HepG2 (cell line): ENCODE results near the gene ZNF655. TPM values are rescaled to one million over a fixed set of nuclear protein-coding genes. Genes with fewer than 3 reads are reported as not detected.

Experiments
- ATAC-seq: fragments of 200-7000 bp; cut with Tn5 transposase; 3 replicates; pipeline ENCODE4 v1.9.1; 2020; ENCODE audit warnings: mild to moderate bottlenecking, moderate library complexity
- Bru-seq: library from RNA; stranded (reverse); fragments of 400-500 nt; gene quantifications from one replicate; lab custom pipeline; 2021; lab: Mats Ljungman, UMichigan
- BruChase-seq, 2 experiments: library from RNA; stranded (reverse); fragments of 400-500 nt; gene quantifications; one replicate each; lab custom pipeline; 2021; lab: Mats Ljungman, UMichigan
- BruUV-seq: library from RNA; stranded (reverse); fragments of 400-500 nt; replicated peaks from 2 replicates; lab custom pipeline; 2021; lab: Mats Ljungman, UMichigan
- CTCF ChIA-PET: fragments of 300-600 bp; formaldehyde crosslinking; extraction: SDS; loops from one replicate; lab custom pipeline; 2021; ENCODE audit warnings: low total read pairs, inconsistent platforms, low intra/inter-chr PET ratio; lab: Yijun Ruan, JAX
- POLR2A ChIA-PET: fragments of 350-600 bp; sonication (Branson Sonifier 250); formaldehyde crosslinking; loops from one replicate; lab custom pipeline; 2020; ENCODE audit warnings: antibody characterized with exemption, inconsistent platforms; lab: Yijun Ruan, JAX
- DNase-seq: peaks from one replicate; pipeline ENCODE4 v3.0.0-alpha.2; 2015; ENCODE audit warnings: low spot score
- FAIRE-seq: peaks from 3 replicates; lab custom pipeline; 2011; peaks lifted over from hg19 to GRCh38; lab: Jason Lieb, UNC
- H2AFZ ChIP-seq: one replicate; pipeline ENCODE4 v1.6.1; 2011; ENCODE audit warnings: low read length, inconsistent platforms
- H3K27ac ChIP-seq: fragments of 300-600 bp; 3 replicates; pipeline ENCODE4 v1.8.0; 2011; ENCODE audit warnings: mixed run types, mild to moderate bottlenecking, mixed read lengths, low read length, inconsistent platforms; ENCODE audit not compliant: insufficient read depth; ENCODE audit errors: extremely low read length
- H3K27me3 ChIP-seq, 2 experiments: fragments of 200-600 bp in 1 of 2; 2 replicates in 1 of 2; 3 replicates in 1 of 2; pipeline versions ENCODE4 v1.6.0 to v1.8.0; 2011; ENCODE audit warnings: low read length in 2 of 2, mild to moderate bottlenecking in 2 of 2, moderate library complexity in 2 of 2, inconsistent platforms in 1 of 2; ENCODE audit not compliant: insufficient read depth in 2 of 2, control insufficient read depth in 1 of 2
- H3K36me3 ChIP-seq, 2 experiments: fragments of 200-600 bp in 1 of 2; replicated peaks in 1 of 2; 2 replicates in 1 of 2; 3 replicates in 1 of 2; pipeline versions ENCODE4 v1.5.1 to v1.8.0; 2011; ENCODE audit warnings: low read length in 2 of 2, inconsistent platforms in 1 of 2; ENCODE audit not compliant: insufficient read depth in 2 of 2, control insufficient read depth in 1 of 2
- H3K4me1 ChIP-seq: 2 replicates; pipeline ENCODE4 v1.5.1; 2012; ENCODE audit warnings: low read length, inconsistent platforms; ENCODE audit not compliant: insufficient read depth
- H3K4me2 ChIP-seq: 2 replicates; pipeline ENCODE4 v1.6.0; 2011; ENCODE audit warnings: low read depth, low read length, inconsistent platforms
- H3K4me3 ChIP-seq, 3 experiments: fragments of 200-600 bp in 1 of 3; sonication (generic), shearing (Covaris generic) in 1 of 3; replicated peaks in 1 of 3; 2 replicates each; pipeline ENCODE4 v1.5.1; 2011 to 2016; ENCODE audit warnings: low read length in 3 of 3, inconsistent platforms in 2 of 3, low read depth in 2 of 3, mild to moderate bottlenecking in 2 of 3, control low read depth in 1 of 3, mixed read lengths in 1 of 3; ENCODE audit not compliant: insufficient read depth in 1 of 3
- H3K79me2 ChIP-seq: one replicate; pipeline ENCODE4 v1.6.1; 2011; ENCODE audit warnings: low read length, inconsistent platforms; ENCODE audit not compliant: insufficient read depth
- H3K9ac ChIP-seq: 2 replicates; pipeline ENCODE4 v1.6.0; 2011; ENCODE audit warnings: mild to moderate bottlenecking, low read depth, low read length, inconsistent platforms; ENCODE audit not compliant: insufficient read depth
- H3K9me3 ChIP-seq: 2 replicates; pipeline ENCODE4 v1.5.1; 2012; ENCODE audit warnings: mild to moderate bottlenecking, low read length
- H4K20me1 ChIP-seq: 2 replicates; pipeline ENCODE4 v1.6.0; 2011; ENCODE audit warnings: inconsistent platforms, mild to moderate bottlenecking, low read length, moderate library complexity; ENCODE audit not compliant: insufficient read depth
- HNRNPLL ChIP-seq: fragments of 200-400 bp; formaldehyde crosslinking; IDR thresholded peaks from 2 replicates; pipeline ENCODE4 v1.6.1; 2017; ENCODE audit warnings: mild to moderate bottlenecking, low read depth, low read length; ENCODE audit not compliant: poor library complexity, severe bottlenecking
- ISL2 ChIP-seq: sonication (generic); formaldehyde crosslinking; IDR thresholded peaks from 2 replicates; pipeline ENCODE4 v1.5.0; 2020; ENCODE audit warnings: missing genetic modification reagents
- NCOA2 ChIP-seq: sonication (generic); formaldehyde crosslinking; IDR thresholded peaks from 2 replicates; pipeline ENCODE4 v1.8.0; 2022; ENCODE audit warnings: inconsistent platforms
- POLR2AphosphoS2 ChIP-seq: IDR thresholded peaks from 2 replicates; pipeline ENCODE4 v1.6.1; 2011; ENCODE audit warnings: low read depth, low read length, improper control_type of control experiment
- RBM22 ChIP-seq: fragments of 200-400 bp; formaldehyde crosslinking; optimal IDR thresholded peaks from 2 replicates; pipeline ENCODE3; 2017; ENCODE audit warnings: mild to moderate bottlenecking, low read length, moderate library complexity
- SNAI1 ChIP-seq: sonication (generic); formaldehyde crosslinking; IDR thresholded peaks from 2 replicates; pipeline ENCODE4 v1.5.0; 2020; ENCODE audit warnings: mild to moderate bottlenecking, missing genetic modification reagents, borderline replicate concordance
- ZNF224 ChIP-seq: sonication (generic); formaldehyde crosslinking; IDR thresholded peaks from 2 replicates; pipeline ENCODE4 v1.5.0; 2020; ENCODE audit warnings: mild to moderate bottlenecking, missing genetic modification reagents
- ZNF577 ChIP-seq: sonication (generic); formaldehyde crosslinking; IDR thresholded peaks from 2 replicates; pipeline ENCODE4 v1.4.0; 2020; ENCODE audit warnings: mild to moderate bottlenecking, low read depth, missing genetic modification reagents, borderline replicate concordance
- ZNF781 ChIP-seq: sonication (generic); formaldehyde crosslinking; IDR thresholded peaks from 2 replicates; pipeline ENCODE4 v1.5.1; 2020; ENCODE audit warnings: borderline replicate concordance, mild to moderate bottlenecking, missing genetic modification reagents; ENCODE audit errors: not compliant biosample characterization
- WGBS: methylation state at CpG from one replicate; pipeline ENCODE4 v1.1.6; 2017; ENCODE audit warnings: low lambda C conversion rate; 5-methylcytosine and 5-hydroxymethylcytosine counted together
- in situ Hi-C: cut with HindIII; loops from 2 replicates; pipeline ENCODE4 v1.10.0; 2017; ENCODE audit warnings: low pct_unique_long_range_greater_than_20kb; ENCODE audit not compliant: extremely low pct_ligation_motif_present
- intact Hi-C: fragments of 100-400 bp; cut with micrococcal nuclease; formaldehyde crosslinking; loops from one replicate; pipeline ENCODE4 v1.10.0; 2022; ENCODE audit not compliant: unreplicated experiment
- long read RNA-seq, 2 experiments: library from RNA in 1 of 2; library from polyadenylated mRNA in 1 of 2; stranded (forward) in 1 of 2; unstranded in 1 of 2; transcript quantifications; one replicate each; pipeline ENCODE4 v2.0.0, GENCODE V29; 2019 to 2022
- polyA minus RNA-seq, 3 experiments: library from RNA; depleted of rRNA, polyadenylated mRNA; stranded (reverse); fragments of >200 nt; gene quantifications; 2 replicates each; pipeline ENCODE4 v1.2.3, GENCODE V29; 2011; ENCODE audit warnings: low replicate concordance in 1 of 3
- polyA plus RNA-seq, 8 experiments: library from polyadenylated mRNA; depleted of rRNA in 3 of 8; stranded (reverse) in 7 of 8; unstranded in 1 of 8; fragments of >200 nt; fragmentation: Illumina TruSeq in 4 of 8; extraction: Trizol in 4 of 8; gene quantifications; 2 replicates each; pipeline versions ENCODE4 v1.2.1 to v1.2.3, GENCODE V29; 2011 to 2016; ENCODE audit warnings: low read depth in 4 of 8, missing spikeins in 1 of 8, mixed read lengths in 1 of 8; ENCODE audit not compliant: insufficient read depth in 1 of 8
- total RNA-seq, 5 experiments: library from RNA; depleted of rRNA; stranded (reverse); fragments of >200 nt; fragmentation: Illumina TruSeq; extraction: Trizol; gene quantifications; 2 replicates each; pipeline ENCODE4 v1.2.3, GENCODE V29; 2016; ENCODE audit warnings: low read depth in 1 of 5
- TF ChIP-seq, protein P1 (sequence below): sonication (generic); formaldehyde crosslinking; IDR thresholded peaks from 2 replicates; pipeline ENCODE4 v1.4.0; 2020; ENCODE audit warnings: missing genetic modification reagents

The ZNF655 gene, protein sequence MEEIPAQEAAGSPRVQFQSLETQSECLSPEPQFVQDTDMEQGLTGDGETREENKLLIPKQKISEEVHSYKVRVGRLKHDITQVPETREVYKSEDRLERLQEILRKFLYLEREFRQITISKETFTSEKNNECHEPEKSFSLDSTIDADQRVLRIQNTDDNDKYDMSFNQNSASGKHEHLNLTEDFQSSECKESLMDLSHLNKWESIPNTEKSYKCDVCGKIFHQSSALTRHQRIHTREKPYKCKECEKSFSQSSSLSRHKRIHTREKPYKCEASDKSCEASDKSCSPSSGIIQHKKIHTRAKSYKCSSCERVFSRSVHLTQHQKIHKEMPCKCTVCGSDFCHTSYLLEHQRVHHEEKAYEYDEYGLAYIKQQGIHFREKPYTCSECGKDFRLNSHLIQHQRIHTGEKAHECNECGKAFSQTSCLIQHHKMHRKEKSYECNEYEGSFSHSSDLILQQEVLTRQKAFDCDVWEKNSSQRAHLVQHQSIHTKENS
- total RNA-seq (2016; rRNA removed; fragmentation: Illumina TruSeq; extraction: Trizol) (53.4 and 54.8 TPM in 2 replicates), polyA plus RNA-seq (2011; rRNA removed) (75.6 and 83.2 TPM in 2 replicates), polyA minus RNA-seq (2011; rRNA and poly(A)+ RNA removed; ENCODE audit: low replicate concordance) (46.6 and 83.6 TPM in 2 replicates), Bru-seq, nascent RNA (percentile 96 among the genes with signal in this experiment), BruChase-seq, experiment 1, labeled RNA remaining after a 6-hour chase (percentile 97 among the genes with signal in this experiment), BruChase-seq, experiment 2, labeled RNA remaining after a 2-hour chase (percentile 99 among the genes with signal in this experiment)
- total RNA-seq (2016; cell fraction: cytosol; rRNA removed; fragmentation: Illumina TruSeq; extraction: Trizol; ENCODE audit: low read depth) = 16.2 and 27.8 TPM in 2 replicates
- total RNA-seq (2016; cell fraction: insoluble cytoplasmic fraction; rRNA removed; fragmentation: Illumina TruSeq; extraction: Trizol) = 55.5 and 56.9 TPM in 2 replicates
- 43.6 and 47.0 TPM in 2 replicates for total RNA-seq (2016; cell fraction: membrane; rRNA removed; fragmentation: Illumina TruSeq; extraction: Trizol)
- total RNA-seq (2016; cell fraction: nucleus; rRNA removed; fragmentation: Illumina TruSeq; extraction: Trizol) = 62.9 and 68.9 TPM in 2 replicates
- polyA plus RNA-seq (2011; cell fraction: cytosol; rRNA removed) = 46.0 and 47.5 TPM in 2 replicates
- polyA plus RNA-seq (2011; cell fraction: nucleus; rRNA removed) = 141 and 161 TPM in 2 replicates
- polyA plus RNA-seq (2012) = 32.8 and 35.8 TPM in 2 replicates
- polyA plus RNA-seq (2016; cell fraction: cytosol; fragmentation: Illumina TruSeq; extraction: Trizol; ENCODE audit: low read depth) = 22.2 and 35.6 TPM in 2 replicates
- 41.3 and 42.7 TPM in 2 replicates for polyA plus RNA-seq (2016; cell fraction: insoluble cytoplasmic fraction; fragmentation: Illumina TruSeq; extraction: Trizol; ENCODE audit: low read depth)
- 30.7 and 38.8 TPM in 2 replicates for polyA plus RNA-seq (2016; cell fraction: membrane; fragmentation: Illumina TruSeq; extraction: Trizol; ENCODE audit: low read depth)
- polyA plus RNA-seq (2016; cell fraction: nucleus; fragmentation: Illumina TruSeq; extraction: Trizol; ENCODE audit: insufficient read depth, low read depth) = 77.8 and 80.4 TPM in 2 replicates
- polyA minus RNA-seq (2011; cell fraction: cytosol; rRNA and poly(A)+ RNA removed) = 24.0 and 25.8 TPM in 2 replicates
- 176 and 200 TPM in 2 replicates for polyA minus RNA-seq (2011; cell fraction: nucleus; rRNA and poly(A)+ RNA removed)
- long read RNA-seq, experiment 1, transcript ZNF655-203 (3 exons, 1,370 nt) = minor isoform, 6 of 26 reads
- long read RNA-seq, experiment 1, transcript ZNF655-202 (5 exons, 1,601 nt) = major isoform, 10 of 26 reads
- long read RNA-seq, experiment 1, partial matches to known transcripts = 2 of 26 reads
- long read RNA-seq, experiment 1, other reads (novel, unspliced or antisense) = 5 of 26 reads
- long read RNA-seq, experiment 2, full-length matches to known transcripts = 26 of 43 reads
- long read RNA-seq, experiment 2, partial matches to known transcripts = 3 of 43 reads
- long read RNA-seq, experiment 2, other reads (novel, unspliced or antisense) = 14 of 43 reads

DNA sequence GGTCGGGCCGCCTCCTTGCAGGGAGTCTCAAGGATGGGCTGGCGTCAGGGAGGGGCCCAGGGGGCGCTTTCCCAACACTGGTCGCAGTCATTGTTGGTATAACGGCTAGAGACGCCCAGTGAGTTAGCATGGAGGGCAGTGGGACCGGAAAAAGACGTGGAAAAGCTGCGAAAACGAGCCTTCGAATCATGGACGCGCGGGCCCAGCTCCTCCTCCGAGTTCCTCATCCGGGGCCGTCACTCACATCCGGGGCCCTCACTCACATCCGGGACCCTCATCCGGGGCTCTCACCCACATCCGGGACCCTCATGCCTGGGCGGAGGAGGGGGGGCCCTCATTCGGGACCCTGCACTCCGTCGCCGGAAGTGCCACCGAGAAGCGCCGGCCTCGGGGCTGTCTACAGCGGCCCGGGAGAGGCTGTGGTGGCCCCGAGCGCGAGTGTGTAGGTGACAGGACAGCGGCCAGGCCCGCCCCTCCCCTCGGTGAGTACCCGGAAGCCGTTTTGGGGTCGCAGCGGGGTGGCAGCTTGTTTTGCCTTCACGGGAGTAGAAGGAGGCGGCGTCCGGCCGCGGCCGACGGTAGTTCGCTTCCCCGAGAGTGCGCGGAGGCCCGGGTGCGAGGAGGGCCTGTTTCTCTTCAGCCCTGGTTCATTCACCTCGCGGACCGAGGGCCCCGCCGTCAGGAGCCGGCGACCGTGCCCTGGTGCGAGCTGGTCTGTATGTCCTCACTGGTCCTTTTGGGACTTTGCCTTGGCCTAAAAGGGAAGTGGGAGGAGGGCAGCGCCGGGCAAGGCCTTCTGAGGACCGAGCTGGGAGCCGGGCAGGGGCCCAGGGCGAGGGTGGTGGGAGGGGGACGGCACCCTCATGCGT, at the start of gene ZNF655:
Gene ZNF655 (plus strand): TSS at position 337 of the 869 bp plus-strand sequence. CDS start 1,918 bp downstream, outside the sequence.
- no peak within 1 kb of the TSS for H2AFZ ChIP-seq
- peak within 1 kb of the TSS; percentile 88 for H3K4me2 ChIP-seq
- H3K27me3 ChIP-seq = no peaks in the 10 kb centered on the region; a peak in 1 of 5 replicates
- H3K27ac ChIP-seq = peak within 1 kb of the TSS; percentile 95
- in situ Hi-C loops = no loop called here
- peak within 1 kb of the TSS; percentile 100 for H3K9ac ChIP-seq
- peaks cover 43% of the 10 kb centered on the region for H3K4me1 ChIP-seq
- ChIA-PET POLR2A (interaction anchor here (0.6 to 3.6 kb wide), 22 partner anchors 13 to 432 kb away, joined by 3 to 42 read pairs (median 5); partner anchors contain the start of genes AZGP1, ZKSCAN5, ZNF394 and ZSCAN25), CTCF (no interaction called here)
- H3K4me3 ChIP-seq = peak within 1 kb of the TSS; percentile 87 to 99 (median 98)
- WGBS = 0% methylated on average over 17 of the region's 73 CpGs
- ATAC-seq = peak; percentile 96
- DNase-seq = peak; percentile 90
- peaks cover 11 to 45% of the 10 kb centered on the region in 2 experiments for H3K36me3 ChIP-seq
- peaks cover 5% of the 10 kb centered on the region; the same call in 1 of the 2 replicates for H4K20me1 ChIP-seq
- FAIRE-seq = no peak
- peaks cover 46% of the 10 kb centered on the region for H3K79me2 ChIP-seq
- no TSS peak for BruUV-seq
- intact Hi-C loops = loop anchor here (2.0 to 5.0 kb wide), 2 partner anchors 56 to 58 kb away; partner anchors contain the start of genes ZKSCAN5, ZNF394 and ZSCAN25
- H3K9me3 ChIP-seq = no peaks in the 10 kb centered on the region
- TF ChIP-seq, protein P1, sequence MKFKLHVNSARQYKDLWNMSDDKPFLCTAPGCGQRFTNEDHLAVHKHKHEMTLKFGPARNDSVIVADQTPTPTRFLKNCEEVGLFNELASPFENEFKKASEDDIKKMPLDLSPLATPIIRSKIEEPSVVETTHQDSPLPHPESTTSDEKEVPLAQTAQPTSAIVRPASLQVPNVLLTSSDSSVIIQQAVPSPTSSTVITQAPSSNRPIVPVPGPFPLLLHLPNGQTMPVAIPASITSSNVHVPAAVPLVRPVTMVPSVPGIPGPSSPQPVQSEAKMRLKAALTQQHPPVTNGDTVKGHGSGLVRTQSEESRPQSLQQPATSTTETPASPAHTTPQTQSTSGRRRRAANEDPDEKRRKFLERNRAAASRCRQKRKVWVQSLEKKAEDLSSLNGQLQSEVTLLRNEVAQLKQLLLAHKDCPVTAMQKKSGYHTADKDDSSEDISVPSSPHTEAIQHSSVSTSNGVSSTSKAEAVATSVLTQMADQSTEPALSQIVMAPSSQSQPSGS (CRISPR knock-in tag) = 0 out of 2 replicates have a peak, but pooled peaks have one; percentile 21
- TF ChIP-seq SNAI1 (CRISPR knock-in tag) (peak; percentile 26; the same call in 1 of the 2 replicates), ZNF224 (CRISPR knock-in tag) (peak; percentile 55; the same call in 1 of the 2 replicates), POLR2AphosphoS2 (0 out of 2 replicates have a peak, but pooled peaks have one; percentile 78), RBM22 (peak; percentile 77), ZNF577 (CRISPR knock-in tag) (no peak), NCOA2 (CRISPR knock-in tag) (0 out of 2 replicates have a peak, but pooled peaks have one; percentile 31), ISL2 (CRISPR knock-in tag) (peak; percentile 34; the same call in 1 of the 2 replicates), ZNF781 (CRISPR knock-in tag) (peak; percentile 62), HNRNPLL (peak; percentile 50)
